ENCODE measurements around the gene WAPL. TPM values are rescaled to one million over a fixed set of nuclear protein-coding genes. Genes with fewer than 3 reads are reported as not detected.

Gene WAPL
- total and polyA plus RNA-seq, 2 of the 4 experiments (the other 2 are of a cell fraction): 11.5 to 31.7 TPM

GRCh38 chr10:86500846-86501245, 20.7 kb downstream of the WAPL start:
- Histone ChIP-seq H3K9ac (ENCODE audit: low read depth, low read length) (no peak overlapping the region), H2BK20ac (ENCODE audit: low read depth, low read length) (no peak overlapping the region), H3K18ac (ENCODE audit: low read depth, low read length) (no peak overlapping the region), H3K56ac (ENCODE audit: extremely low read depth, insufficient read depth, low read length) (no peak overlapping the region), H2BK5ac (ENCODE audit: low read depth, low read length, poor library complexity, severe bottlenecking) (no peak overlapping the region), H2AK5ac (ENCODE audit: low read depth, low read length) (no peak overlapping the region), H3K9me3 (ENCODE audit: control insufficient read depth, insufficient read depth, low read length) (no peaks in the 10 kb centered on the region), H3K9me1 (ENCODE audit: insufficient read depth, low read length) (peaks cover 9% of the 10 kb centered on the region), H2AFZ (replicated peaks; ENCODE audit: low read length, poor library complexity) (no peak overlapping the region), H3K4me1 (ENCODE audit: control insufficient read depth, insufficient read depth, low read length) (peaks cover 3% of the 10 kb centered on the region), H3K27ac (ENCODE audit: insufficient read depth, low read length) (no peak overlapping the region), H2BK15ac (ENCODE audit: low read depth, low read length) (no peak overlapping the region), H2AK9ac (replicated peaks; ENCODE audit: low read depth, low read length, poor library complexity) (no peak overlapping the region), H3K4me3 (ENCODE audit: insufficient read depth, low read depth, low read length) (no peak overlapping the region), H4K8ac (ENCODE audit: low read depth in 2 of 2, low read length in 2 of 2) (no peak overlapping the region), H3K36me3 (ENCODE audit: control insufficient read depth, insufficient read depth, low read length) (peaks cover 21% of the 10 kb centered on the region), H4K5ac (ENCODE audit: low read depth, low read length) (no peak overlapping the region), H3K4me2 (ENCODE audit: low read depth, low read length) (no peak overlapping the region), H3K14ac (replicated peaks; ENCODE audit: low read depth, low read length) (no peak overlapping the region), H4K91ac (ENCODE audit: insufficient read depth, low read depth, low read length) (no peak overlapping the region), H3K23ac (ENCODE audit: low read depth, low read length) (no peak overlapping the region), H3K4ac (ENCODE audit: low read depth, low read length) (no peak overlapping the region), H2BK120ac (ENCODE audit: low read depth, low read length) (no peak overlapping the region), H4K20me1 (ENCODE audit: insufficient read depth, low read length) (peaks cover 37% of the 10 kb centered on the region), H3K27me3 (ENCODE audit: control insufficient read depth, insufficient read depth, low read length) (no peaks in the 10 kb centered on the region), H3K79me1 (ENCODE audit: low read depth in 1 of 2, low read length in 2 of 2) (peaks cover 18 to 35% of the 10 kb centered on the region in 2 experiments)
- BruUV-seq (replicated peaks): no TSS peak
- ChIA-PET CTCF (no interaction called here), POLR2A (ENCODE audit: unreplicated experiment) (no interaction called here)
- DNase-seq (peak; percentile 65), ATAC-seq (ENCODE audit: low read depth) (peak; percentile 83)
- TF ChIP-seq, protein P1, sequence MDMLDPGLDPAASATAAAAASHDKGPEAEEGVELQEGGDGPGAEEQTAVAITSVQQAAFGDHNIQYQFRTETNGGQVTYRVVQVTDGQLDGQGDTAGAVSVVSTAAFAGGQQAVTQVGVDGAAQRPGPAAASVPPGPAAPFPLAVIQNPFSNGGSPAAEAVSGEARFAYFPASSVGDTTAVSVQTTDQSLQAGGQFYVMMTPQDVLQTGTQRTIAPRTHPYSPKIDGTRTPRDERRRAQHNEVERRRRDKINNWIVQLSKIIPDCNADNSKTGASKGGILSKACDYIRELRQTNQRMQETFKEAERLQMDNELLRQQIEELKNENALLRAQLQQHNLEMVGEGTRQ (IDR thresholded peaks at IDR 0.05; ENCODE audit: low read depth, low read length): no peak
- no peak for TF ChIP-seq MAZ (IDR thresholded peaks at IDR 0.05; ENCODE audit: borderline replicate concordance, low read depth, low read length)
- no peak for TF ChIP-seq SMC3 (IDR thresholded peaks at IDR 0.05; ENCODE audit: low read depth, low read length)
- TF ChIP-seq CEBPB (IDR thresholded peaks at IDR 0.05; ENCODE audit: low read depth, low read length): peak; percentile 83
- TF ChIP-seq RAD21 (IDR thresholded peaks at IDR 0.05; ENCODE audit: low read length): no peak
- TF ChIP-seq CHD1 (IDR thresholded peaks at IDR 0.05; ENCODE audit: low read depth, low read length): no peak
- no peak for TF ChIP-seq POLR2A (IDR thresholded peaks at IDR 0.05; ENCODE audit: low read depth, low read length)
- no peak for TF ChIP-seq RCOR1 (IDR thresholded peaks at IDR 0.05; ENCODE audit: insufficient replicate concordance, low read length)
- no peak for TF ChIP-seq BHLHE40 (IDR thresholded peaks at IDR 0.05; ENCODE audit: low read depth, low read length)
- TF ChIP-seq ELK1 (IDR thresholded peaks at IDR 0.05; ENCODE audit: borderline replicate concordance, low read depth, low read length): no peak
- TF ChIP-seq MXI1 (IDR thresholded peaks at IDR 0.05; ENCODE audit: borderline replicate concordance, low read depth, low read length): no peak
- no peak for TF ChIP-seq FOS (IDR thresholded peaks at IDR 0.05; ENCODE audit: low read depth, low read length)
- TF ChIP-seq NFE2L2 (IDR thresholded peaks at IDR 0.05; ENCODE audit: low read depth, low read length): peak; percentile 58; the same call in 1 of the 2 replicates
- TF ChIP-seq, protein P2, sequence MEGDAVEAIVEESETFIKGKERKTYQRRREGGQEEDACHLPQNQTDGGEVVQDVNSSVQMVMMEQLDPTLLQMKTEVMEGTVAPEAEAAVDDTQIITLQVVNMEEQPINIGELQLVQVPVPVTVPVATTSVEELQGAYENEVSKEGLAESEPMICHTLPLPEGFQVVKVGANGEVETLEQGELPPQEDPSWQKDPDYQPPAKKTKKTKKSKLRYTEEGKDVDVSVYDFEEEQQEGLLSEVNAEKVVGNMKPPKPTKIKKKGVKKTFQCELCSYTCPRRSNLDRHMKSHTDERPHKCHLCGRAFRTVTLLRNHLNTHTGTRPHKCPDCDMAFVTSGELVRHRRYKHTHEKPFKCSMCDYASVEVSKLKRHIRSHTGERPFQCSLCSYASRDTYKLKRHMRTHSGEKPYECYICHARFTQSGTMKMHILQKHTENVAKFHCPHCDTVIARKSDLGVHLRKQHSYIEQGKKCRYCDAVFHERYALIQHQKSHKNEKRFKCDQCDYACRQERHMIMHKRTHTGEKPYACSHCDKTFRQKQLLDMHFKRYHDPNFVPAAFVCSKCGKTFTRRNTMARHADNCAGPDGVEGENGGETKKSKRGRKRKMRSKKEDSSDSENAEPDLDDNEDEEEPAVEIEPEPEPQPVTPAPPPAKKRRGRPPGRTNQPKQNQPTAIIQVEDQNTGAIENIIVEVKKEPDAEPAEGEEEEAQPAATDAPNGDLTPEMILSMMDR (conservative IDR thresholded peaks at IDR 0.05; ENCODE audit: low read depth, low read length): no peak
- no peak for TF ChIP-seq MAFK (IDR thresholded peaks at IDR 0.05; ENCODE audit: low read depth, low read length)
- no peak for TF ChIP-seq RFX5 (IDR thresholded peaks at IDR 0.05; ENCODE audit: low read depth, low read length)
- intact Hi-C loops (cut with micrococcal nuclease) (no loop called here), in situ Hi-C loops (cut with MboI; ENCODE audit: low sequenced_read_pairs) (loop anchor here (25.0 kb wide), 1 partner anchor 386 kb away; no protein-coding TSS in a partner anchor), dilution Hi-C loops (cut with HindIII; ENCODE audit: low sequenced_read_pairs, unreplicated experiment) (no loop called here)

Measured in IMR-90 (cell line).